ENCODE measurements around the gene CLCN7. TPM values are rescaled to one million over a fixed set of nuclear protein-coding genes. Genes with fewer than 3 reads are reported as not detected.

Gene CLCN7
- total RNA-seq, 4 donors from 2014 or later, result 57.6 to 171 (median 95.0) TPM

GRCh38 chr16:1519831-1520230, 45.0 kb upstream of the CLCN7 start:
- 87 to 93% methylated on average over 3 to 14 of the region's 17 CpGs for WGBS, 2 donors (ENCODE audit: low coverage in 1 of 2)
- Histone ChIP-seq H3K9me3 (no peaks in the 10 kb centered on the region), H3K4me3 (no peak overlapping the region), H3K36me3 (no peaks in the 10 kb centered on the region), H3K27me3 (no peaks in the 10 kb centered on the region), H3K4me1 (no peaks in the 10 kb centered on the region), H3K27ac (no peak overlapping the region)
- DNase-seq, result no peak
- no peak for TF ChIP-seq POLR2A (IDR thresholded peaks at IDR 0.05)
- TF ChIP-seq CTCF (IDR thresholded peaks at IDR 0.05), result no peak
- no peak for TF ChIP-seq POLR2AphosphoS5 (IDR thresholded peaks at IDR 0.05)
- TF ChIP-seq EP300 (IDR thresholded peaks at IDR 0.05; ENCODE audit: low read depth), result no peak
- in situ Hi-C loops (cut with MboI; ENCODE audit: low pct_ligation_motif_present in 1 of 4, low pct_unique_long_range_greater_than_20kb in 1 of 4, low sequenced_read_pairs in 3 of 4), result no loop called here
- intact Hi-C loops (cut with DNase I; ENCODE audit: low total_unique reads), result no loop called here

DNA sequence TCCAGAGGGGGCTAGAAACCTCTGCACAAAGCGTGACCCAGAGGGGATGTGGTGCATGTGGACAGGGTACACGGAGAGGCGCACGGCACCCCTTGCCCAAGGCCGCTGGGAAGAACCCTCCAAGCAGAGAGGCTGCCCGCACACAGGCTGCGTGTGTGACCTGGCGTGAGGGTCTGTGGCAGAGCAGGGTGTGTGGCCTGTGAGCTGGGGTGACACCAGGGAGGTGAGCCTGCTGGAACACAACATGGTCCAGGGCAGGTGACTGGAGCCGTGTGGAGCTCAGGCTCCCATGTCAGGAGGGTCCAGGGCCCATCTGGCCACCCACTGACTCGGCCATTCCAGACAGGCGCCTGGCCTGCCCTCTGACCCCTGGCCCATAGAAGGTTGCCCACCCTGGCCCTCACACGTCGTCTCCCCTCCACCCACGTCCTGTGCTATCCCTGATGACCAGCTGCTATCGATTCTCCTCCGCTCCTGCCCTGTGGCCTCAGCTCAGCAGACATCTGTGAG, 43.9 kb upstream of the CLCN7 start:
- TF ChIP-seq POLR2A (IDR thresholded peaks at IDR 0.05) (no peak), CTCF (IDR thresholded peaks at IDR 0.05) (no peak), POLR2AphosphoS5 (IDR thresholded peaks at IDR 0.05) (no peak), EP300 (IDR thresholded peaks at IDR 0.05; ENCODE audit: low read depth) (no peak)
- H3K9me3 ChIP-seq, result peaks cover 0 to 5% of the 10 kb centered on the region in 2 donors
- 85 to 90% methylated on average over 2 to 13 of the region's 16 CpGs for WGBS, 2 donors (ENCODE audit: low coverage in 1 of 2)
- DNase-seq, result no peak
- H3K27me3 ChIP-seq, result no peaks in the 10 kb centered on the region
- in situ Hi-C loops (cut with MboI; ENCODE audit: low pct_ligation_motif_present in 1 of 4, low pct_unique_long_range_greater_than_20kb in 1 of 4, low sequenced_read_pairs in 3 of 4), result no loop called here
- intact Hi-C loops (cut with DNase I; ENCODE audit: low total_unique reads), result no loop called here
- H3K27ac ChIP-seq, result no peak overlapping the region
- H3K36me3 ChIP-seq, result no peaks in the 10 kb centered on the region
- H3K4me3 ChIP-seq, result no peak overlapping the region
- no peaks in the 10 kb centered on the region for H3K4me1 ChIP-seq

DNA sequence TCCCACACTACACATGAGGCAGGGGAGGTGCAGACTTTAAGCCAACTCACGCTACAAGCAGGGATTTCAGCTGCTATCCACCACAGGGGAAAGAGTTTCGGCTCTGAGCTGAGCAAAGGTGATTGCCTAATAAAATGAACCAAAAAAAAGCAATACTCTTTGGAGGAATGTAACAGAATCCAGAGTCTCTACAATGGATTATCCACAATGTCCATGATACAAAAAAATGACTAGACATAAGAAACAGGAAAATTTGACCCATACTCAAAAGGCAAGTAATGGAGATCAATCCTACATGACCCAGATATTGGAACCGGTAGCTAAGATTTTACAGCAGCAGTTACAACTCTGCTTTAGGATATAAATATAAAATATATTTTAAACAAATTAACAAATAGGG, 39.7 kb upstream of the CLCN7 start:
- Histone ChIP-seq H3K27me3 (no peaks in the 10 kb centered on the region), H3K27ac (no peak overlapping the region), H3K4me3 (no peak overlapping the region), H3K36me3 (no peaks in the 10 kb centered on the region), H3K4me1 (no peaks in the 10 kb centered on the region), H3K9me3 (peaks cover 0 to 5% of the 10 kb centered on the region in 2 donors)
- WGBS, 2 donors (ENCODE audit: low coverage in 1 of 2), result 96% methylated on average over 3 of the region's 3 CpGs
- in situ Hi-C loops (cut with MboI; ENCODE audit: low pct_ligation_motif_present in 1 of 4, low pct_unique_long_range_greater_than_20kb in 1 of 4, low sequenced_read_pairs in 3 of 4) (no loop called here), intact Hi-C loops (cut with DNase I; ENCODE audit: low total_unique reads) (no loop called here)
- TF ChIP-seq EP300 (IDR thresholded peaks at IDR 0.05; ENCODE audit: low read depth) (no peak), POLR2AphosphoS5 (IDR thresholded peaks at IDR 0.05) (no peak), POLR2A (IDR thresholded peaks at IDR 0.05) (no peak), CTCF (IDR thresholded peaks at IDR 0.05) (no peak)
- no peak for DNase-seq

GRCh38 chr16:1512774-1513173, 37.9 kb upstream of the CLCN7 start:
- no peaks in the 10 kb centered on the region for H3K27me3 ChIP-seq
- WGBS, 2 donors (ENCODE audit: low coverage in 1 of 2), result 86% methylated on average over 15 of the region's 15 CpGs; no CpG with 5 or more reads in 1 of the 2 donors
- intact Hi-C loops (cut with DNase I; ENCODE audit: low total_unique reads) (no loop called here), in situ Hi-C loops (cut with MboI; ENCODE audit: low pct_ligation_motif_present in 1 of 4, low pct_unique_long_range_greater_than_20kb in 1 of 4, low sequenced_read_pairs in 3 of 4) (no loop called here)
- no peak for TF ChIP-seq POLR2A (IDR thresholded peaks at IDR 0.05)
- no peak for TF ChIP-seq CTCF (IDR thresholded peaks at IDR 0.05)
- TF ChIP-seq POLR2AphosphoS5 (IDR thresholded peaks at IDR 0.05), result no peak
- TF ChIP-seq EP300 (IDR thresholded peaks at IDR 0.05; ENCODE audit: low read depth), result no peak
- H3K9me3 ChIP-seq, result peaks cover 0 to 5% of the 10 kb centered on the region in 2 donors
- no peak for DNase-seq
- no peaks in the 10 kb centered on the region for H3K36me3 ChIP-seq
- no peak overlapping the region for H3K4me3 ChIP-seq
- no peaks in the 10 kb centered on the region for H3K4me1 ChIP-seq
- H3K27ac ChIP-seq, result no peak overlapping the region
